Cerebellar cortex (tissue), 1 donor: Measurements from ENCODE around the gene MYO9A.

Experiments
- DNase-seq: peaks from one replicate; pipeline ENCODE4 v3.0.0-alpha.2; 2015; ENCODE audit warnings: low spot score

The MYO9A gene, protein sequence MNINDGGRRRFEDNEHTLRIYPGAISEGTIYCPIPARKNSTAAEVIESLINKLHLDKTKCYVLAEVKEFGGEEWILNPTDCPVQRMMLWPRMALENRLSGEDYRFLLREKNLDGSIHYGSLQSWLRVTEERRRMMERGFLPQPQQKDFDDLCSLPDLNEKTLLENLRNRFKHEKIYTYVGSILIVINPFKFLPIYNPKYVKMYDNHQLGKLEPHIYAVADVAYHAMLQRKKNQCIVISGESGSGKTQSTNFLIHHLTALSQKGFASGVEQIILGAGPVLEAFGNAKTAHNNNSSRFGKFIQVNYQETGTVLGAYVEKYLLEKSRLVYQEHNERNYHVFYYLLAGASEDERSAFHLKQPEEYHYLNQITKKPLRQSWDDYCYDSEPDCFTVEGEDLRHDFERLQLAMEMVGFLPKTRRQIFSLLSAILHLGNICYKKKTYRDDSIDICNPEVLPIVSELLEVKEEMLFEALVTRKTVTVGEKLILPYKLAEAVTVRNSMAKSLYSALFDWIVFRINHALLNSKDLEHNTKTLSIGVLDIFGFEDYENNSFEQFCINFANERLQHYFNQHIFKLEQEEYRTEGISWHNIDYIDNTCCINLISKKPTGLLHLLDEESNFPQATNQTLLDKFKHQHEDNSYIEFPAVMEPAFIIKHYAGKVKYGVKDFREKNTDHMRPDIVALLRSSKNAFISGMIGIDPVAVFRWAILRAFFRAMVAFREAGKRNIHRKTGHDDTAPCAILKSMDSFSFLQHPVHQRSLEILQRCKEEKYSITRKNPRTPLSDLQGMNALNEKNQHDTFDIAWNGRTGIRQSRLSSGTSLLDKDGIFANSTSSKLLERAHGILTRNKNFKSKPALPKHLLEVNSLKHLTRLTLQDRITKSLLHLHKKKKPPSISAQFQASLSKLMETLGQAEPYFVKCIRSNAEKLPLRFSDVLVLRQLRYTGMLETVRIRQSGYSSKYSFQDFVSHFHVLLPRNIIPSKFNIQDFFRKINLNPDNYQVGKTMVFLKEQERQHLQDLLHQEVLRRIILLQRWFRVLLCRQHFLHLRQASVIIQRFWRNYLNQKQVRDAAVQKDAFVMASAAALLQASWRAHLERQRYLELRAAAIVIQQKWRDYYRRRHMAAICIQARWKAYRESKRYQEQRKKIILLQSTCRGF (N-terminal part only)

DNA sequence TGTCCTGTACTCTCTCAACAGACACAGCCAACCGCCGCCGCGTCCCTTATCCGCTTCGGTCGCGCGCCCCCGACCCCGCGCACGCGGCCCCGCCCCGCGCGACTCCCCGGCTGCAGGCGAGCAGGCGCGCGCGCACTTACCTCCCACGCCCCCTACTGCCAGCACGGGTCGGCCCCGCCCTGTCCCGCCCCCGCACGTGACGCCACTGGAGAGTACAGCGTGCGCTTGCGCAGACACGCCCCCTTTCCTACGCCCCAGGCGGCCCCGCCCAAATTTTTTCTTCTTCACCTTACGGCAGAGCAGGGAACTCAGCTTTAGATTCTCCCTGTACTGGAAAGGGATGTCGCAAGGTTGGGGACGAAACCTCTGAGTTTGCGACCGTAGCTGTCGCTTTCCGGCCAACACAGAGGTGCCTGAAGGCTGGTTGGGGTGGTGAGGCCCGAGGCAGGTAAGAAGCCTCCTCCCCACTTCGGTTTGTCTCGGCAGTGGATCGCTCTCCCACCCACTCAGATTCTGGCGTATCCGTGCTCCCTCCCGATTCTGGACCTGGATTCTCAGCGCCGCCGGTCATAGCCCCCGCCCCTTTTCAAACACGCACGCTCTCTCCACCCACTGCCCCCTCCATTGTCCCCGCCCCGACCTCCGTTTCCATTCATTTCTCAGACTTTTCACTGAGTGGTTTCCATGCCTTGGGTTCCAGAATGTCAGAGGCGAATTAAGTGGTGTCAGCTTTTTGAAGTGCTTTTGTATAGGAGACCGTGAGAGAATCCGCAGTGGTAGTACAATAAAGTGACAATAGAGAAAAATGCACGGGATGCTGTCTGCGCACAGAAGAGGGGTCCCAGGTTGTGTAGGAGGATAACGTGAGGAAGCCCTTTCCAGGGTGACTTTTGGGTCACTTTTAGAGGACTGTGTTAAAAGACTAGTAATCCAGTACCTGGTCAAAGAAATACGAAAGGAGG lies at the start of gene MYO9A, which contains the start of gene SENP8:
MYO9A (minus strand) TSS at position 134 of the 962 bp plus-strand sequence. CDS start 71,587 bp downstream, outside the sequence.
SENP8 (plus strand) TSS at position 387 of the 962 bp plus-strand sequence. CDS start 21,221 bp downstream, outside the sequence.
- peak; percentile 99 for DNase-seq

DNA sequence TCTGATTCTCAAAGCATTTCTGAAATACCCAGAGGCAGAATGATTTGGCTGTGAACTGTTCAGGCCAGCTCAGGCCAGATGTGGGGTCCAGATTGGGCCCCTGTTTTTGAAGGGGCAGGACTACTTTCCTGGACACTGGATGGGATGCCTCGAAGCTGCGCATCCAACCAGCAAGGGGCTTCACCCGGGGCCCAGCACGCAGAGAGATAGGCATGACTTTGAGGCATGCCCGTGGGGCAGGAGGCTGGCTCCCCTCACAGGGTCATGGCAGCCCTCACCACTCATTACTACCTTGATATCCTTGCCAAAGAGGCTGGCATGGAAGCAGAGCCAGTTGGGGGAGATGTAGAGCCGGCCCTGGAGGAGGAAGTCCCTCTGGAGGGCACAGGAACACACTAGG lies 49.5 kb upstream of the MYO9A start:
- DNase-seq: no peak

DNA sequence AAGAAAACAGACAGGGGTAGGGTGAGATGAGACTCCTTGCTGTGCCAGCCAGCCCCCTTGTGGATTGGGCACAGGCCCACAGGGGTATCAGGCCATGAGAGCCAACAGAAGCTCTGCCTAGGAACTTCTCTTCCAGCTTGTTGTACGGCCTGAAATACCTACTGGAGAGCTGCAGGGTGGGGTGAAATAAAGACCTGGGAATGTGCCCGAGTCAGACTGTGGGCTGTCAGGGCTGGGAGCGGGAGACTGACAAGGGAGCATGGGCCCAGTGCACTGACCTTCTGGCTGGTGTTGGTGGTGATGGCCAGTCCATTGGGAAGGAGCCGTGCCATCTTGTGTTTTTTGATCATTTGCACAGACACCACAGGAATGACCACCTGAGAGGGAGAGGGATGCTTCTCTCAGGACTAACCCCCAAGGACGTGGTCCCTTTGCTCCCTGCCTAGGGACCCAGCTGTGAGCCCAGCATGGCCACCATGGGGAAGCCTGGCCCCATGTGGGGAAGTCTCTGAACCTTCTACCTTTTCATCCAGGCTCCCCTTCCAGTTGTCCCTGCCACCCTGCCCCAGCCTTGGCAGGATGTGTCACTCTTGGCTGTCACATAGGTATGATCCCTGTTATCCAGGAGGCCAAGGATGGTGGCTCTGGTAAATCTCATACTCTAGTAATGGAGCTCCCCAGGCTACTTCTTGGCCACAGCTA lies 48.9 kb upstream of the MYO9A start:
- DNase-seq: no peak

DNA sequence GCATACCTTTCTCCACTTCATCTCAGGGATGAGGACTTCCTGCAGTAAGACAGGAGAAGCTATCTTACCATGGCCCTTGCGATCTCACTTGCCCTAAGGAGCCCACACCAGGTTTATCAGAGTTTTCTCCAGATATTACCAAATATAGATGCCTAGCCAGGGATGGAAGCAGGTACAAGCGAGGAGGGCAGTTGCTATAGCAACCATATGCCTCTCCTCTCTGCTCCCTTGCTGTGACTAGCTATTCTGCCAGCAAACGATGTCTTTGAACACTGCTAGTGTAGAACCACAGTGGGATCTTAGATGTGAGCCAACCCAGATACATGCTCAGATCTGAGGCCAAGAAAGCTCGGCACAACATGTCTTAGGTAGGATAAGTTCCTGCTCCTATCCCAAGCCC lies 45.8 kb upstream of the MYO9A start:
- DNase-seq: peak; percentile 71

DNA sequence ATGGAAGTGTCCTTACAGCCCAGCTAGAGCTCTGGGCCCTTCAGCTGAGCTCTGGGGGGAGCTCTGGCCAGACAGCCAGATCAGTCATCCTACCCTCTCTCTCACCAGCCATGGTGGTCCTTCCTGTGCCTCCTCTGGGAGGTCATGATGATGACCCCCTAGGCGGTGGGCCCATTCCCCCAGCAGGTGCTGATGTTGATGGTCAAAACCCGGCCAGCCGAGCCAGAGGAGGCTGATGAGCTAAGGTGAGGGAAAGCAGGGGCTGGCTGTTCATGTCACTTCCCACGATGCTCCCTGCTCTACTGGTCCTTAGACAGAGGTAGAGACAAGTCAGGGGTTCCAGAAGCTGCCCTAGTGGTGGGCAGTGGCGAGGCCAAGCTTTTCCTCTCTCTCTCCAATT lies 44.6 kb upstream of the MYO9A start:
- DNase-seq: no peak

DNA sequence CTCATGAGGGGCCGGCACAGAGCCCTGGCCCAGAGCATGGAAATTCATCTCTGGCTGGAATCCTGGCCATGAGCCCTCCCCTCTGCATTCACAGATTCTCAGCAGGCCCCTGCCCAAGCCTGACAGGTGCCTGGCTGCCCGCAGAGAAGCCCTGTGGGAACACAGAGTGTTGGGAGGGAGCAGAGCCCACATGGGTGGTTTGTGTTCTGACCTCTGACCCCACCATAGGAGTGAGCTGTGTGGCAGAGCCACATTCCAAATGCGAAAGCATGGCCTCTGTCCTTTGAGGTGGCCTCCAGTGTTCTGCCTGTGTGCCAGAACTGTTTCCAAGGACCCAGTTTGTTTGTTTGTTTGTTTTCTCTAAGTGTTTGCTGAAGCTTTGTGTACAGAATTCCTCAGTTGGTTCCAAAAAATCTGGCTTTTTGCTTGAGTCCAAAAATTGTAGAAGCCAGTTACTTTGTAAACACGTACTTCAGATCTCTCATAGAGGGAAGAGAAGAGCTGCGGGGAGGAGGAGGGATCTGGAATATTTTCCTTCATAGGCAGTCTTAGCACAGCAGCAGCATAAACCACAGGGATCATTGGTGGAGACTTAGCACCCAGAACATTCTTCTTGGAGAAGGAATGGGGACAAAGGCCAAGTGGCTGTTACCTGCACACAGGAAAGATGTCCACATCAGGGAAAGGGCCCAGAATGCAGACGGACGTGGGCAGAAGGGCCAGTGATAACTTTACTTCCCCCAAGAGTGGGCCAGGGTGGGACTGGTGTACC lies 43.6 kb upstream of the MYO9A start:
- DNase-seq: no peak

DNA sequence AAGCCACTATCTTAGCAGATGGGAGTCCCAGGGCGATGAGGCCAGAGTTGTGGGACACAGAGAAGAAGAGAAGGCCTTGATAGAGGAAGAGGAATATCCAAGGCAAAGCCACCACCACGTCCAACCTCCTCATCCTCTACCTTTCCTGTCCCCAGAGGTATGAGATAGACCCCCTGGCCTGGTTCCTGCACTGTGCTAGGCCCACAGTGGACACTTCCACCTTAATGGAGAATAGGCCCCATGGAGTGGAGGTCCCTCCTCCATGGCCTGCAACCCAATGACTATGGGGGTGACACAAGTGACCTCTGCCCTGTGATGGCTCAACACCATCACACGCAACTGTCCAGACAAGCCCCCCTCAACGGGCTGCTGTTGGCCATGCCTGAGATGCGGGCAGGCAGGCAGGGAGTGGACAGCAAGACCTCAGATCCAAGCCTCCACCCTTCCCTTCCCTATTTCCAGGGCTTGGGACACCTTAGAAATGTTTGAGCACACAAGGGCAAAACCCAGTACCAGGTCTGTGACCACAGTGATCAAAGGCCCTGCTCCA lies 42.8 kb upstream of the MYO9A start:
- no peak for DNase-seq

DNA sequence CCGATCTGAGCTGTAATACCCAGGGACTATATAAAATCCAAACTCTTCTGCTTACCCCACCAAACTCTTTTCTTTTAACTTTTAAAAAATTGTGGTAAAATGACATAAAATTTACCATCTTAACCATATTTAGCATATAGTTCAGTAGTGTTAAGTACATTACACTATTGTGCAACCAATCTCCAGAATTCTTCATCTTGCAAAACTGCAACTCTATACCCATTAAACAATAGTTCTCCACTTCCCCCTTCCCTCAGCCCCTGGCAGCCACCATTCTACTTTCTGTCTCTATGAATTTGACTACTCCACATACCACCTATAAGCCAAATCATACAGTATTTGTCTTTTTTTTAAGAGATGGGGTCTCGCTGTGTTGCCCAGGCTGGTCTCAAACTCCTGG lies 39.0 kb upstream of the MYO9A start:
- no peak for DNase-seq

DNA sequence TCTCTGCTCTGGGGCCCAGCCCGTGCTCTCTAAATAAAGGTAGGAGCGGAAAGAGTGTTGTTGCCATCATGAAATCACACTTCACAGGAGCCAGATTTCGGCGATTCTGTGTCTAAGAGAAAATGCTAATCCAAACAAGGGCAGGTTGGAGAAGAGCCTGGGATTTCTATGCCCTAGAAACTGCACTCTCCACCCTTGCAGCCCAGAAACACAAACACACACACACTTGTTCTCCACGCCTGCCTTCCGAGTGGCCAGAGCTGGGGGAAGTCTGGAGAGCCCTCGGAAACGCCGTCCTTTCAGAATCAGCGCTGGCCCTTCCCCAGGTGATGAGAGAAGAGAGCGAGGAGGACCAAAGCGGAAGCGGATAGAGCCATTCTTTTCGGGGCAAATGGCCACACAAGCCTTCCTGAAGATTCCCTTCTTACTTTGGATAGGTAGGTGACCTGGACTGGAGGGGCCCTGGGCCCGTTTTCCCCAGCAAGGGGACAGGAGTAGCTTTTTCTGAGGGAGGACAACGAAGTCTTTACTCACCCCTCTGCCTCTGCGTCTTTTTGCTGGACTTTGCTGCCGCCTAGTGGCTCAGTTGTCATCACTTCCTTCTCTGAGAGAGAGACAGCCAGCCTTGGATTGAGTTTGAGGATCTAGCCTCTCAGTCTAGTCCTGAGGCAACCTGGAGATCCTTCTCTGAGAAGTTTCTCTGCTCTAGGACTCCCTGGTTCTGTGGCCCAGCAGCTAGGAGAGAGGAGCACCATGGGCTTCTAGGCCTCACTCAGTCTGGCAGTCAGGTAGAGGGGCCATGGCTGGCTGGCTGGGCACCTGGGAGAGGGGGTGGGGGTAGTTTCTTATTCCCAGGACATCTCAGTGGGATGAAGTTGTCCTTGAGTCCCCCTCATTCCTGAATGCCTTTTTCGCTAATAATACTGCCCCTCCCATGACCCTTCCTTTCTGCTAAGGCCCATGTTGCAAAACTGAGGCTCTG lies 38.0 kb upstream of the MYO9A start:
- DNase-seq: peak; percentile 95

DNA sequence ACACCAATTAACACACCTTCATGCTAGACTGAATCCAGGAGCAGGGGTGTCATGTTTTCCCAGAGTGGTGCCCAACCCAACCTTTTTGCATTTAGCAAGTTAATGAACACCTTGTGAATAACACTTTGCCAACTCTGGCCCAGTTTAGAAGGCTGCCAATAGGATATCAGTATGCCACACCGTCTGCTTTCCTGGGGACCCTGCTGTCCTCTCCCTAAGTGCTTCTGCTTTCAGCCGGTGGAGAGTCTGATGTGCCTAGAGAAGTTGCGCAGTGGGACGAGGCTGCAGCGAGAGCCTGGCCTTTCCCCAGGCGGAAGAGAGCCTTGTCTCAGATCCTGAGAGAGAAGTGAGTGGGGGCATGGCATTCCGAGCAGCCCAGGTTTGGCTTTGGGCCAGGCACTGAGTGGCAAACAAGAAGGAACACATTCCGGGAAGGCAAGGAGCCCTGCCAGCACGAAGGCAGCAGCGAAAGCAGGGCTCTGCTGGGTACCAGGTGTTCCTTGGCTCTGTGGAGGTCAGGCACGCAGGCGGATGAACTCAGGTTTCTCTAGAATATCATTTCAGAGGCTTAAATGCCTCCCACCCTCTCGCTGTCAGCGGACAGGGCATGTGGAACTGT lies 37.2 kb upstream of the MYO9A start:
- DNase-seq: peak; percentile 75

DNA sequence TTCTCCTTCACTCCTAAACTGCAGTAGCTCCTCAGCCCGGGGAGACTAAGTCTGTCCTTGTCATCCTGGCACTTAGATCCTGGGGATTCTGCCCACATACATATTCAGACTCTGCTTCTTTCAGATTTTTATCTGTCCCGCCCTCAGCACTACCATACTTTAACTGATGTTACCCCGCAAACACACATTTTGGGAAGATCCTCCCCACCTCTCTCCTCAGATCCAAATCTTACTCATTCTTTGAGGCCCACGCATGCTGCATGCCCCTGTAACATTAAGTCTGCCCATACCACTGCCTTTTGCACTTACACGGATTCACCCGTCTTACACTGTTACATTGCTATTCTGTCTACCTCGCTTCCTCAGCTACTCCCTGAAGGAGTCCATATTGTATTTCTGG lies 36.4 kb upstream of the MYO9A start:
- no peak for DNase-seq

DNA sequence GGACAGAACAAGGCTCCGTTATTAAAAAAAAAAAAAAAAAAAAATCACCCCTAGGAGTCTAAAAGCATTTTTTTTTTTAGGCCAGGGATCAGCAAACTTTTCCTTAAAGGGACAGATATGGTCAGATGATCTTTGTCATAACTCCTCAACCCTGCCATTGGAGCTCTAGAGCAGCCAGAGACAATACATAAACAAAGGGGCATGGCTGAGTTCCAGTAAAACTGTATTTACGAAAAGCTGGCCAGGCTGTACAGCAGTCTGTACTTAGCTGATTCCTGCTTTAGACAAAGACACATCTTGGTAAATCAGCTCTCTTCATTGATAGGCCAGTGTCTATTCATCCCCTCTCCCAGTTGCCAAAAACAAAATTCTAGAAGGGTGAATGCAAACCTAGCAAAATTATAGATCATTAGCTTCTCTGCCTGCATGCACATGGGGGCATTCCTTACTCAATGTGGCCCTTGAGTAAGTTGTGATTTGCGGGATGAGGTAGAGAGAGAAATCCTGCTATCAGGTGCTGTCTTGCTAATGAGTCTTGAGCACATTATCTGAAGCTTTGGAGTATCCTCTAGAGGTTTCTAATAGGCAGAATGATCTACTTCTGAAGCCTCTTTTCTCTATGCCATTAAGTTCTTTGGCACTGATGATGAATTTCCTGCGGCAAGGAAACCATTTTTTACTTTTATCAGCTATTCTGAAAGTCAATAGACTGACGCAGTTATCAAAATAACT lies 35.5 kb upstream of the MYO9A start:
- no peak for DNase-seq

DNA sequence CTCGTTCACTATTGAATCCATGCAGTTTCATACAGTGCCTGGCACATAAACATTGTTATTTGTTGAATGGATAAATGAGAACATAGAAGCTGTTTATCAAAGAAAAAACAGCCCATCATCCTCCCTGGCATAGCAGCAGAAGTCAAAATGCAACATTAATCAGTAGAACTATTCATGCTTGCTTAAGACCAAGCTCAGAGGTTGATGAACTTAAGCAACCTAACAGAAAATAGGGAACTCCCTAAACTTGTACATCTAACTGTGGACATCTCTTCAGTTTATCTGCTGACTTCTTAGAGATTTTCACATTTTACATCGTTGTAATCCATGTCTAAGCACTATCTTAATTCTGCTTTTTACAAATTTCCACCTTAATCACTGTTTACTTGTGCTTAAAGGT lies 29.5 kb upstream of the MYO9A start:
- no peak for DNase-seq

DNA sequence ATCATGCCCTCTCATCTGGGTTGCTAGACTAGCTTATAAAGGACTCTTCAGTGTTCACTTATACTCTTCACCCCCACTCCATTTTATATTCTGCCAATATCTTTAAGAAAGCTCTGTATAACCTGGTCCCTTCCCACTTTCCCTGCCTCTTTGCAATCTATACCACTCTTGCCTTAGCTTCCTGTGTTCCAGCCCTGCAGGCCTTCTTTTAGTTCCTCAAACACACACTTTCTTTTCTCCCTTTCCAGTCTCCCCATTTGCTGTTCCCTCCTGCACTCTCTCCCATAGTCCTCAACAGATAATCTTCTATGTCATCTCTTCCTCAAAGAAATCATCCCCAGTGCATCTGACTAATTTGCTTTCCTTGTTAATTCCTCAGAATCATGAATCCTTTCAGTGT lies 29.0 kb upstream of the MYO9A start:
- DNase-seq: no peak

DNA sequence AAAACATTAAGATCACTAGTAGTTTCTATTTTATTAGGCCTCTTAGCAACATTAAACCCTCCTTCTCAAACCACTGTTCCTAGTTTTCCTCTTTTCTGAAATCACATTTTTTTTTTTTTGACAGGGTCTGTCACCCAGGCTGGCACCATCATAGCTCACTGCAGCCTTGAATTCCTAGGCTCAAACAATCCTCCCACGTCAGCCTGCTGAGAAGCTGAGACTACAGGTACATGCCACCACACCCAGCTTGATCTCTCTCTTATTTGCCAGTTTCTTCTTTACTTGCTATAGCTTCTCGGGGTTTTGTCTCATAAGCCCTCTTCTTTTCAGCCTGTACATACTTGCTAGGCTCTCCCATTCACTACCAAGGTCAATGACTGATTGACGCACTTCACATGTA lies 28.3 kb upstream of the MYO9A start:
- no peak for DNase-seq

DNA sequence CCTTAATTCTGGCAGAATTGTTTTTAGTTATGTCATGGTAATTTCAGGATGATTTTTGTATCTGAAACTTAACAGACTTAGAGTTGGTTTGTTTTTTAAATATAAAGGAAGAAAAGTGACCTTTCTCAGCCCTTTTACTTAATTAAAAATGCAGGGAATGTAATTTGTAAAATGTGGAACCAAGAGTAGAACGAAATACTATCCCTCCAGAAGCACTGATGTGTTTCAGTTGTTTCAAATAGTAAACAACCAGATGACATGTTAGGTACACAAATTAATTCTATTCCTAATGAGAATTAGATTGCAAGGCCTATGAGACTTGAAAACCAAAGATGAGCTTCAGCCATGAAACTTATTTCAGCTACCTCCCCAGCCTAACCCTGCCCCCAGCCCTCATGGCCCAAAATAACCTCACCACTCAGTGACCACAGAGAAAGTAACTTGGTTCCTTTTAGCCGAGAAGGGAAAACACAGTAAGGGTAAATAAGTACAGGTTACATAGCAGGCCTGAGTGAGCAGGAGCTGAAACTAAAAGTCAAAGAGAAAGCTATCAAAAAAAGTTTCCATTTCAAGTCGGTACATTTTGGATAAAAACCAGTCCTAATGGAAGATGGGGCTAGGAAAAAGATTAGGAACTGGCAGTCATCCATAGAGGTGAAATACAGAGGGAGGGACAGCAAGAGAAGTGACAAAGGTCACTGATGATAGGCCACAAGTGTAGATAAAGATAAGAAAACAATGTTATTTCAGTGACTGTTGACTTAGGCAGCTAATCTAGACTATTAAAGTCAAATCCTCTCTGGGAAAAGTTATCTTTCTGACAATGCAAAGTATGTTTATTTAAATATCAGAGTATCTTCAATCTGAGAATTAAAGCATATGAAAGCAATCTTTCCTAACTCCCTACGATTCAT lies 23.5 kb upstream of the MYO9A start:
- no peak for DNase-seq
